ENCODE results near the gene ARHGAP19.

DNA sequence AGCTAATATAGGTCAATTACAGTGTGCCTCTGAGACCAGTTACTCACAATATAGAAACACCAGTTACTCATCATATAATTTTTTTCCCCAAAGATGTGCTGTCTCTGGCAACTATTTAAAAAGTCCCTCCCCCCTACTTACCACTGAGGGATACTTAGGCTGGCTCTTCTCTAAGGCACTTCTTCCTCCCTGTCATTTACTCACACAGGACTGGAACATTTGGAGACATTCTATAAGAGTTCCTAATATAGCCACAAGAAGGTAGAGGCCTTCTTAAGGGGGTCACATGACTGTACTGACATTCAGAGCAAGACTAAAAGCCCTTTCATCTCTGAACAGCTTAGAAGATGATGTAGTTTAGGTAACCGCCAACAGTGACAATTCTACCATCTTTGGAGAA is 62.3 kb downstream of the ARHGAP19 start:
- TF ChIP-seq, protein P1, sequence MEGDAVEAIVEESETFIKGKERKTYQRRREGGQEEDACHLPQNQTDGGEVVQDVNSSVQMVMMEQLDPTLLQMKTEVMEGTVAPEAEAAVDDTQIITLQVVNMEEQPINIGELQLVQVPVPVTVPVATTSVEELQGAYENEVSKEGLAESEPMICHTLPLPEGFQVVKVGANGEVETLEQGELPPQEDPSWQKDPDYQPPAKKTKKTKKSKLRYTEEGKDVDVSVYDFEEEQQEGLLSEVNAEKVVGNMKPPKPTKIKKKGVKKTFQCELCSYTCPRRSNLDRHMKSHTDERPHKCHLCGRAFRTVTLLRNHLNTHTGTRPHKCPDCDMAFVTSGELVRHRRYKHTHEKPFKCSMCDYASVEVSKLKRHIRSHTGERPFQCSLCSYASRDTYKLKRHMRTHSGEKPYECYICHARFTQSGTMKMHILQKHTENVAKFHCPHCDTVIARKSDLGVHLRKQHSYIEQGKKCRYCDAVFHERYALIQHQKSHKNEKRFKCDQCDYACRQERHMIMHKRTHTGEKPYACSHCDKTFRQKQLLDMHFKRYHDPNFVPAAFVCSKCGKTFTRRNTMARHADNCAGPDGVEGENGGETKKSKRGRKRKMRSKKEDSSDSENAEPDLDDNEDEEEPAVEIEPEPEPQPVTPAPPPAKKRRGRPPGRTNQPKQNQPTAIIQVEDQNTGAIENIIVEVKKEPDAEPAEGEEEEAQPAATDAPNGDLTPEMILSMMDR (IDR thresholded peaks at IDR 0.05; ENCODE audit: poor library complexity, severe bottlenecking) = peak; percentile 13
- TF ChIP-seq EP300 (conservative IDR thresholded peaks at IDR 0.05; ENCODE audit: poor library complexity, severe bottlenecking) (no peak), SMC3 (conservative IDR thresholded peaks at IDR 0.05; ENCODE audit: poor library complexity) (no peak), TAF1 (IDR thresholded peaks at IDR 0.05; ENCODE audit: low read depth) (no peak)

Measured in neural cell (in vitro differentiated cells).